DOHH2 (cell line): ENCODE data around the gene IFTAP.

Experiments
- H3F3A ChIP-seq: fragments of 200-600 bp; sonication (generic), shearing (Covaris generic); 2 replicates; pipeline ENCODE4 v1.6.0; 2016; ENCODE audit warnings: antibody characterized with exemption, mild to moderate bottlenecking; ENCODE audit not compliant: control insufficient read depth, insufficient read depth
- H3K27ac ChIP-seq: fragments of 200-600 bp; sonication (generic); 2 replicates; pipeline ENCODE4 v1.5.1; 2014; ENCODE audit warnings: low read depth, mild to moderate bottlenecking, low read length, moderate library complexity
- H3K27me3 ChIP-seq: fragments of 200-600 bp; sonication (generic); 2 replicates; pipeline ENCODE4 v1.6.1; 2014; ENCODE audit warnings: mild to moderate bottlenecking, low read length, mixed read lengths; ENCODE audit not compliant: control insufficient read depth
- H3K36me3 ChIP-seq: fragments of 200-600 bp; sonication (generic); 2 replicates; pipeline ENCODE4 v1.6.1; 2014; ENCODE audit warnings: mild to moderate bottlenecking, low read length, moderate library complexity, mixed read lengths; ENCODE audit not compliant: control insufficient read depth
- H3K4me1 ChIP-seq: fragments of 200-600 bp; sonication (generic); 2 replicates; pipeline ENCODE4 v1.6.1; 2014; ENCODE audit warnings: mild to moderate bottlenecking, low read length, mixed read lengths; ENCODE audit not compliant: control insufficient read depth
- H3K4me2 ChIP-seq: fragments of 200-600 bp; sonication (generic); 2 replicates; pipeline ENCODE4 v1.6.0; 2014; ENCODE audit warnings: mild to moderate bottlenecking, low read length, moderate library complexity
- H3K4me3 ChIP-seq: fragments of 200-600 bp; sonication (generic); 2 replicates; pipeline ENCODE4 v1.5.1; 2014; ENCODE audit warnings: mild to moderate bottlenecking, low read length, mixed read lengths
- H3K79me2 ChIP-seq: fragments of 200-600 bp; sonication (generic); 2 replicates; pipeline ENCODE4 v1.6.1; 2014; ENCODE audit warnings: mild to moderate bottlenecking, low read length, mixed read lengths; ENCODE audit not compliant: control insufficient read depth
- H3K9me2 ChIP-seq: fragments of 200-600 bp; sonication (generic); replicated peaks from 2 replicates; pipeline ENCODE4 v1.6.1; 2014; ENCODE audit warnings: mild to moderate bottlenecking, low read length, mixed read lengths; ENCODE audit not compliant: control insufficient read depth
- H3K9me3 ChIP-seq: fragments of 200-600 bp; sonication (generic); 2 replicates; pipeline ENCODE4 v1.6.1; 2014; ENCODE audit warnings: antibody characterized with exemption, low read length, mixed read lengths; ENCODE audit not compliant: control insufficient read depth, insufficient read depth
- H4K20me1 ChIP-seq: fragments of 200-600 bp; sonication (generic); 2 replicates; pipeline ENCODE4 v1.6.0; 2014; ENCODE audit warnings: low read depth, mild to moderate bottlenecking, antibody characterized with exemption, low read length, moderate library complexity; ENCODE audit not compliant: control insufficient read depth, insufficient read depth
- CTCF ChIP-seq: fragments of 200-600 bp; sonication (generic); IDR thresholded peaks from one replicate; pipeline ENCODE4 v1.5.1; 2014; ENCODE audit warnings: antibody characterized with exemption, mild to moderate bottlenecking, low read depth, low read length; ENCODE audit not compliant: poor library complexity, severe bottlenecking
- EZH2phosphoT487 ChIP-seq: fragments of 200-600 bp; sonication (generic); IDR thresholded peaks from 2 replicates; pipeline ENCODE4 v1.6.1; 2017; ENCODE audit warnings: borderline replicate concordance, mild to moderate bottlenecking, antibody characterized with exemption, low read length, moderate library complexity, mixed read lengths

Gene IFTAP

DNA sequence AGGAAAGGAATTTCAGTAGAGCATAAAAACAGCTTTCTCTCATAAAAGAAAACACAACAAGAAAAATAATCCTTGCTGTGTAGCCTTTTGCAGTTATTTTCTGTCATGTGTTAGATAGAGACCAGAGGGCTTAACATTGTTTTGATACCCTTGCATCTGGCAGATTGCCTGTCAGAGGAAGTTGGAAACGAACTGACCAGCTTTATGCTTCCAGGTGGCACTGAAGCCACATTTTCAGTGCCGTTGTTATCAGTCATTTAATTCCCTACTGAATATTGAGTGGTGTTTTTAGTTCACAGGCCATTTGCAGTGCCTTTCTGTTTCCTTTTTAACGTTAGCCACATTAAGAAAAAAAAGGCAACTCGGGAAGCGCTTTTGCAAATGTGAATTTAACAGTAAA is 25.2 kb downstream of the IFTAP start:
- H3F3A ChIP-seq, result no peaks in the 10 kb centered on the region
- H3K4me3 ChIP-seq, result no peak overlapping the region
- no peaks in the 10 kb centered on the region for H3K9me2 ChIP-seq
- no peaks in the 10 kb centered on the region for H3K36me3 ChIP-seq
- no peak overlapping the region for H3K27ac ChIP-seq
- no peak overlapping the region for H3K4me2 ChIP-seq
- H4K20me1 ChIP-seq, result no peaks in the 10 kb centered on the region
- TF ChIP-seq EZH2phosphoT487, result no peak
- TF ChIP-seq CTCF, result no peak
- no peaks in the 10 kb centered on the region for H3K9me3 ChIP-seq
- H3K4me1 ChIP-seq, result no peaks in the 10 kb centered on the region
- H3K79me2 ChIP-seq, result no peaks in the 10 kb centered on the region
- H3K27me3 ChIP-seq, result peaks cover 9% of the 10 kb centered on the region

GRCh38 chr11:36620246-36620645 is 25.9 kb downstream of the IFTAP start:
- Histone ChIP-seq H3K4me1 (no peaks in the 10 kb centered on the region), H3K4me2 (no peak overlapping the region), H3K9me2 (no peaks in the 10 kb centered on the region), H3K27ac (no peak overlapping the region), H3K79me2 (no peaks in the 10 kb centered on the region), H3K4me3 (no peak overlapping the region), H3K27me3 (peaks cover 9% of the 10 kb centered on the region), H4K20me1 (no peaks in the 10 kb centered on the region), H3K9me3 (no peaks in the 10 kb centered on the region), H3F3A (no peaks in the 10 kb centered on the region), H3K36me3 (no peaks in the 10 kb centered on the region)
- TF ChIP-seq CTCF (no peak), EZH2phosphoT487 (no peak)

GRCh38 chr11:36622431-36623136 is 28.3 kb downstream of the IFTAP start:
- no peak overlapping the region for H3K4me2 ChIP-seq
- no peak overlapping the region for H3K4me3 ChIP-seq
- no peaks in the 10 kb centered on the region for H3F3A ChIP-seq
- H3K79me2 ChIP-seq, result no peaks in the 10 kb centered on the region
- no peaks in the 10 kb centered on the region for H3K4me1 ChIP-seq
- H3K9me3 ChIP-seq, result no peaks in the 10 kb centered on the region
- H3K36me3 ChIP-seq, result no peaks in the 10 kb centered on the region
- peaks cover 9% of the 10 kb centered on the region for H3K27me3 ChIP-seq
- H3K27ac ChIP-seq, result no peak overlapping the region
- H4K20me1 ChIP-seq, result no peaks in the 10 kb centered on the region
- H3K9me2 ChIP-seq, result no peaks in the 10 kb centered on the region
- peak; percentile 12 for TF ChIP-seq CTCF
- TF ChIP-seq EZH2phosphoT487, result no peak
